ENCODE data around the gene MYLK2. TPM values are rescaled to one million over a fixed set of nuclear protein-coding genes. Genes with fewer than 3 reads are reported as not detected.
"Not testable (repeated sequence)": the region's sequence is repeated elsewhere in the genome, so short reads cannot be mapped to it uniquely, and the experiment has no call there.

MYLK2 gene
- total and polyA plus RNA-seq, 3 donors from 2014 or later: 1.2 to 1.6 (median 1.3) TPM

DNA sequence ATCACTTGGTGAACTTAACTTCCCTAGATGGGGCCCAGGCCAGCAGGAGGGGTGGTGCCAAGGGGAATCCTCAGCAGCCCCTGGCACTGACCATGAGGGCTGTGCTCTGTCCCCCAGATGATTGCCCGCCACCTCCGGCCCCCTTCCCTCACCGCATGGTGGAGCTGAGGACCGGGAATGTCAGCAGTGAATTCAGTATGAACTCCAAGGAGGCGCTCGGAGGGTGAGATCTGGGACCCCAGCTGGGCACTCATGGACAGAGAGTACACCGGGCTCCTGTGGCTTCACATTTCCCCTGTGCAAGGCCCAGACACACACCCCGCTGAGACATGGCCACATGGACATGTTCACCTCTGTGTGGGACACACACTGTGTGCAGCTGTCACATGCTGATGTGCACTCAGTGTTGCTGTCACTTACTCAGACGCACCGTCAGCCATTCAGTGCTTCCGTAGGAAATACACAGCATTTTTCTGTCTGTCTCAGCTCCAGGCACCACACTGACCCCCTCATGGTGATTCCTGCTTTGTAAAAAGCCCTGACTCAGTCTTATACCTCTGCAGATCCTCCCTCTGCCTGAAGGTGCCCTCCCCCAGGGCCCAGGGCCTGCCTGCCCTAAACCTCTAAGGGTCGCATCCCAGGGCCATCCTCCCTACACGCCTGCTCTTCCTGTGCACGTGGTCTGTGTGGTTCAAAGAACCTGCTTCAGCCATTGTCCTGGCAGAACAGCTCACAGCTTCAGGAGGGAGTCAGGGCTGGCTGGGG is 4.4 kb downstream of the MYLK2 start:
- Histone ChIP-seq H3K4me1 (peaks cover 10% of the 10 kb centered on the region), H3K27ac (no peak overlapping the region)
- intact Hi-C loops (cut with DNase I; ENCODE audit: low total_unique reads): loop anchor here (10.0 kb wide), 1 partner anchor 131 kb away; the partner anchor contains the start of gene PDRG1

DNA sequence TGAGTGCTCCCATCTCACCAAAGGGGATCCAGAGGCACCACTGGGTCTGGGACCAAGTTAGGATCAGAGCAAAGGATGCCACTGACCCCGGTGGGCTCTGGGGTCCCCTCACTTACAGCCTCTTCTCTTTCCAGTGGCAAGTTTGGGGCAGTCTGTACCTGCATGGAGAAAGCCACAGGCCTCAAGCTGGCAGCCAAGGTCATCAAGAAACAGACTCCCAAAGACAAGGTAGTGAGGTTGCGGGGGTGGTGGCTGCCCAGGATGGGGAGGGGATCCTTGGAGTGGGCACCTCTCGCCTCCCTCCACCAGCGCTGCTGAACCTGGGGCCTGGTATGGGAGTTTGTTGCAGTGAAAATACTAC is 4.9 kb downstream of the MYLK2 start:
- H3K4me3 ChIP-seq: no peak overlapping the region
- H3K27ac ChIP-seq: no peak overlapping the region
- H3K4me1 ChIP-seq: peaks cover 10% of the 10 kb centered on the region
- no peak for DNase-seq
- intact Hi-C loops (cut with DNase I; ENCODE audit: low total_unique reads): loop anchor here (10.0 kb wide), 1 partner anchor 131 kb away; the partner anchor contains the start of gene PDRG1
- 65 to 68% methylated on average over 4 of the region's 4 CpGs for WGBS, 2 donors
- TF ChIP-seq POLR2A (IDR thresholded peaks at IDR 0.05): no peak
- TF ChIP-seq, protein P1, sequence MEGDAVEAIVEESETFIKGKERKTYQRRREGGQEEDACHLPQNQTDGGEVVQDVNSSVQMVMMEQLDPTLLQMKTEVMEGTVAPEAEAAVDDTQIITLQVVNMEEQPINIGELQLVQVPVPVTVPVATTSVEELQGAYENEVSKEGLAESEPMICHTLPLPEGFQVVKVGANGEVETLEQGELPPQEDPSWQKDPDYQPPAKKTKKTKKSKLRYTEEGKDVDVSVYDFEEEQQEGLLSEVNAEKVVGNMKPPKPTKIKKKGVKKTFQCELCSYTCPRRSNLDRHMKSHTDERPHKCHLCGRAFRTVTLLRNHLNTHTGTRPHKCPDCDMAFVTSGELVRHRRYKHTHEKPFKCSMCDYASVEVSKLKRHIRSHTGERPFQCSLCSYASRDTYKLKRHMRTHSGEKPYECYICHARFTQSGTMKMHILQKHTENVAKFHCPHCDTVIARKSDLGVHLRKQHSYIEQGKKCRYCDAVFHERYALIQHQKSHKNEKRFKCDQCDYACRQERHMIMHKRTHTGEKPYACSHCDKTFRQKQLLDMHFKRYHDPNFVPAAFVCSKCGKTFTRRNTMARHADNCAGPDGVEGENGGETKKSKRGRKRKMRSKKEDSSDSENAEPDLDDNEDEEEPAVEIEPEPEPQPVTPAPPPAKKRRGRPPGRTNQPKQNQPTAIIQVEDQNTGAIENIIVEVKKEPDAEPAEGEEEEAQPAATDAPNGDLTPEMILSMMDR (IDR thresholded peaks at IDR 0.05): no peak
- H3K27me3 ChIP-seq: no peaks in the 10 kb centered on the region
- H3K36me3 ChIP-seq (ENCODE audit: low read depth, missing control alignments): no peaks in the 10 kb centered on the region
- no peaks in the 10 kb centered on the region for H3K9me3 ChIP-seq

More for the DNA sequence above, 4.4 kb downstream of the MYLK2 start:
- Histone ChIP-seq H3K27me3 (no peaks in the 10 kb centered on the region), H3K4me3 (no peak overlapping the region), H3K36me3 (ENCODE audit: low read depth, missing control alignments) (no peaks in the 10 kb centered on the region), H3K9me3 (no peaks in the 10 kb centered on the region)
- no peak for DNase-seq
- no peak for TF ChIP-seq POLR2A (IDR thresholded peaks at IDR 0.05)
- TF ChIP-seq, protein P1 (IDR thresholded peaks at IDR 0.05): no peak
- WGBS, 2 donors: 47% methylated on average over 10 to 14 of the region's 14 CpGs

DNA sequence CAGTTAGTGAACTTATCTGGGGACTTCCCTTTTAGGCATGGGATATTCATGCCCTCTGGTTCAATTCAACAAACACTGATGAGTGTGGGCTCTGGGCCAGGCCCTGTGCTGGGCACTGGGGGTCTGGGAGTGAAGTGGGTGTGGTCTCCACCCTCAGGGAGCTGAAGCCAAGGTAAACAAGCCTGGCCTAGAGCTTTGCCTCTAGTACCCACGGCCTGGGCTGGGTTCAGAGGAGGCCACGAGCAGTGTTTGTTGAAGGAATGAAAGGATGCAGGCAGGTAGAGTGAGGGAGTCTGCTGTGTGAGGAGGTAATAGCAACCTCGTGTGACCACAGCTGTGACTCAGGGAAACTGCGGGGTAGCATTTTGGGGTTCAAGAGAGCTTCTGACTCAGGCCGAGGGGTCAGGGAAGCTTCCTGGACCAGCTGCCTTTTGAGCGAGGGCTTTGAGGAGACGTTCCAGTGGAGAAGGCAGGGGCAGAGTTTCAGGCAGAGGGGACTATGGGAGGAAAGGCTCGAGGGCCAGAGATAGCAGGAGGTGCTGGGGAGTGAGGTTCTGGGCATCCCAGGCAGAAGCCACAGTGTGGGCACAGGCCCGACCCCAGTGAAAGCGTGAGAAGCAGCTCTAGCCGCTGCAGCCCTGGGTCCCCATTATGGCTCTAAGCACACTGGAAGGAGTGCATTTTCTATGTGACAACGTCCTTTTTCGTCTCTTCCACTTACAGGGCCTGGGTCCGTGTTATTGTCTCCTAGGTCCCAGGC is 5.6 kb downstream of the MYLK2 start:
- Histone ChIP-seq H3K4me1 (peaks cover 10% of the 10 kb centered on the region), H3K27me3 (no peaks in the 10 kb centered on the region), H3K9me3 (no peaks in the 10 kb centered on the region), H3K27ac (no peak overlapping the region), H3K36me3 (ENCODE audit: low read depth, missing control alignments) (no peaks in the 10 kb centered on the region), H3K4me3 (no peak overlapping the region)
- 78 to 86% methylated on average over 14 of the region's 14 CpGs for WGBS, 2 donors
- no peak for TF ChIP-seq POLR2A (IDR thresholded peaks at IDR 0.05)
- TF ChIP-seq, protein P1 (IDR thresholded peaks at IDR 0.05): no peak
- intact Hi-C loops (cut with DNase I; ENCODE audit: low total_unique reads): loop anchor here (10.0 kb wide), 1 partner anchor 130 kb away; the partner anchor contains the start of gene PDRG1
- no peak for DNase-seq

DNA sequence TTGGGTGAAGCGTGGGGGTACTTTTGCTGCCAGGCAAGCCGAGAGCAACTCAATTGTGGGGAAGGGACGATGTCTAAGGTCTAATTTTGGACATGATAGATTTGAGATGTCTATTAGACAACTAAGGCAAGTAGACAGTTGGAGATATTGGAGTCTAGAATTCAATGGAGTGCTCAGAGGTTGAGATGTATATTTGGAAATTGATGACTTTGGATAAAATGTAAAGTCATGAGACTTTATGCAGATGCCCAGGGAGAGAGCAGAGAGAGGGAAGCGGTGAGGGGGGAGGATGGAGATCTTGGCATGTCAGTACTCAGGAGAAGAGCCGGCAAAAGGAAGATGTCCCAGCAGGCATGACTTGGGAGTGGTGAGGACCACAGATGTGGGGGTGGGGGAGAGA is 6.9 kb downstream of the MYLK2 start:
- 93 to 97% methylated on average over 5 of the region's 5 CpGs for WGBS, 2 donors
- intact Hi-C loops (cut with DNase I; ENCODE audit: low total_unique reads): loop anchor here (10.0 kb wide), 1 partner anchor 129 kb away; the partner anchor contains the start of gene PDRG1
- no peak for DNase-seq
- TF ChIP-seq POLR2A (IDR thresholded peaks at IDR 0.05): no peak
- Histone ChIP-seq H3K9me3 (no peaks in the 10 kb centered on the region), H3K27ac (no peak overlapping the region), H3K27me3 (no peaks in the 10 kb centered on the region), H3K36me3 (ENCODE audit: low read depth, missing control alignments) (no peaks in the 10 kb centered on the region), H3K4me3 (no peak overlapping the region), H3K4me1 (peaks cover 10% of the 10 kb centered on the region)

DNA sequence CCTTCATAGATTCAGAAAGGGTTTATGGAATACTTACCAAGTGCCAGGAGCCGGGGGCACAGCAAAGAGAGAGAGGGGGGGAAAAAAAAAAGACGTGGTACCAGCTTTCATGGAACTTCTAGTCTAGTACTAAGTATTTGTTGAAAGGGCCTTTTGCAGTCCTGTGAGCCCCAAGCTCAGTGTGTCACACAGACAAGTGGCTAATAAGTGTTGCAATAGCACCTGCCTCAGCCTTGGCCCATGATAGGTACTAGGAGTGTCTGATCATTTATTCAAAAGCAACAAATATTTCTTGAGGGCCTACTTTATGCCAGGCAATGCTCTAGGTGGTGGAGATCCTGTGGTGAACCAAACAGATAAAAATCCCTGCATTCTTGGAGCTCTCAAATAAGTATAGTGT is 7.9 kb downstream of the MYLK2 start:
- 85 to 89% methylated on average over 2 of the region's 2 CpGs for WGBS, 2 donors

DNA sequence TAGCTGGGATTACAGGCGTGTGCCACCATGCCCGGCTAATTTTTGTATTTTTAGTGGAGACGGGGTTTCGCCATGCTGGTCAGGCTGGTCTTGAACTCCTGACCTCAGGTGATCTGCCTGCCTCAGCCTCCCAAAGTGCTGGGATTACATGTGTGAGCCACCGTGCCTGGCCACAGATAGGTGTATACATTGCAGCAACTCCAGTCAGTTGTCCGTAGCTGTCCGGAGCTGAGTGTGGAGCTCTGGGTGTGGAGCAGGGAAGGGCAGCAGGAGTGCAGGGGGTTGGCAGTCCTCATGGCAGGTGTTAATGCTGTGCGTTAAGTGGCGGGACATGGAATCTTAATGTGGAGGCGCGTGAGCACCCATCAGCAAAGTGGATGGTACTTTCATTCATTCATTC is 8.9 kb downstream of the MYLK2 start:
- WGBS, 2 donors: 94 to 97% methylated on average over 11 of the region's 11 CpGs

More for the DNA sequence above, 7.9 kb downstream of the MYLK2 start:
- TF ChIP-seq POLR2A (IDR thresholded peaks at IDR 0.05): no peak
- TF ChIP-seq, protein P1 (IDR thresholded peaks at IDR 0.05): no peak
- Histone ChIP-seq H3K4me3 (no peak overlapping the region), H3K27me3 (no peaks in the 10 kb centered on the region), H3K4me1 (peaks cover 10% of the 10 kb centered on the region), H3K9me3 (no peaks in the 10 kb centered on the region), H3K27ac (no peak overlapping the region), H3K36me3 (ENCODE audit: low read depth, missing control alignments) (no peaks in the 10 kb centered on the region)
- DNase-seq: no peak
- intact Hi-C loops (cut with DNase I; ENCODE audit: low total_unique reads): loop anchor here (10.0 kb wide), 1 partner anchor 128 kb away; the partner anchor contains the start of gene PDRG1

More for the DNA sequence above, 8.9 kb downstream of the MYLK2 start:
- H3K36me3 ChIP-seq (ENCODE audit: low read depth, missing control alignments); H3K4me3 ChIP-seq; DNase-seq; H3K4me1 ChIP-seq; H3K9me3 ChIP-seq; H3K27ac ChIP-seq; H3K27me3 ChIP-seq: not testable (repeated sequence)
- intact Hi-C loops (cut with DNase I; ENCODE audit: low total_unique reads): loop anchor here (10.0 kb wide), 1 partner anchor 127 kb away; the partner anchor contains the start of gene PDRG1
